HCT116 (cell line): ENCODE data around the gene RAC2. TPM values are rescaled to one million over a fixed set of nuclear protein-coding genes. Genes with fewer than 3 reads are reported as not detected.
A peak's percentile ranks its signal among the peaks of the same experiment; 100 is the strongest.

Experiments used
- ATAC-seq: fragments of 200-7000 bp; cut with Tn5 transposase; 2 replicates; pipeline ENCODE4 v1.9.1; 2020; ENCODE audit warnings: mild to moderate bottlenecking, moderate library complexity
- BruUV-seq: library from RNA; stranded (reverse); fragments of 400-500 nt; replicated peaks from 2 replicates; lab custom pipeline; 2021; lab: Mats Ljungman, UMichigan
- CTCF ChIA-PET: fragments of 300-600 bp; sonication (Branson Sonifier 250); formaldehyde crosslinking; loops from one replicate; lab custom pipeline; 2021; ENCODE audit warnings: antibody characterized with exemption; lab: Charles Lee
- POLR2A ChIA-PET: fragments of 300-600, 350-600 bp; sonication (Branson Sonifier 250); formaldehyde crosslinking; loops from one replicate; lab custom pipeline; 2021; ENCODE audit warnings: antibody characterized with exemption; lab: Charles Lee
- RAD21 ChIA-PET, 2 experiments: fragments of 300-600 bp; sonication (Branson Sonifier 250); formaldehyde crosslinking; loops; one replicate each; lab custom pipeline; 2023; ENCODE audit warnings: low total read pairs in 2 of 2; ENCODE audit not compliant: uncharacterized antibody in 2 of 2, unreplicated experiment in 2 of 2, low non-redundant PET in 1 of 2; lab: Charles Lee
- DNase-seq: peaks from one replicate; pipeline ENCODE4 v3.0.0-alpha.2; 2010; ENCODE audit warnings: low read depth, low spot score
- H2AFZ ChIP-seq: fragments of 200-600 bp; shearing (Covaris generic), sonication (generic); 2 replicates; pipeline ENCODE4 v1.6.1; 2017; ENCODE audit warnings: low read depth, mixed run types, mixed read lengths, antibody characterized with exemption, low read length; ENCODE audit not compliant: poor library complexity, severe bottlenecking
- H3K27ac ChIP-seq: 2 replicates; pipeline ENCODE4 v1.5.1; 2012; ENCODE audit warnings: low read depth, low read length
- H3K27me3 ChIP-seq: fragments of 200-600 bp; sonication (generic); 2 replicates; pipeline ENCODE4 v1.6.1; 2016; ENCODE audit warnings: mixed run types, low read length, mixed read lengths; ENCODE audit not compliant: insufficient read depth
- H3K36me3 ChIP-seq, 2 experiments: fragments of 200-500 bp in 1 of 2; fragments of 200-600 bp in 1 of 2; sonication (Bioruptor generic) in 1 of 2; sonication (generic) in 1 of 2; 2 replicates each; pipeline versions ENCODE4 v1.5.1 to v1.6.1; 2014 to 2016; ENCODE audit warnings: low read length in 2 of 2, inconsistent platforms in 1 of 2, mixed read lengths in 1 of 2, mixed run types in 1 of 2; ENCODE audit not compliant: insufficient read depth in 2 of 2, control insufficient read depth in 1 of 2
- H3K4me1 ChIP-seq, 2 experiments: fragments of 200-600 bp in 1 of 2; sonication (generic) in 1 of 2; 2 replicates each; pipeline versions ENCODE4 v1.5.1 to v1.6.1; 2012 to 2017; ENCODE audit warnings: low read length in 2 of 2, inconsistent platforms in 1 of 2, mild to moderate bottlenecking in 1 of 2, mixed read lengths in 1 of 2, mixed run types in 1 of 2, moderate library complexity in 1 of 2; ENCODE audit not compliant: insufficient read depth in 2 of 2, control insufficient read depth in 1 of 2
- H3K4me2 ChIP-seq: fragments of 200-600 bp; sonication (generic); 2 replicates; pipeline ENCODE4 v1.6.1; 2017; ENCODE audit warnings: mixed run types, low read length, mixed read lengths
- H3K4me3 ChIP-seq, 2 experiments: fragments of 200-600 bp in 1 of 2; sonication (generic) in 1 of 2; replicated peaks in 1 of 2; 2 replicates each; pipeline ENCODE4 v1.5.1; 2011 to 2016; ENCODE audit warnings: low read length in 2 of 2, control low read depth in 1 of 2, low read depth in 1 of 2, mild to moderate bottlenecking in 1 of 2, mixed read lengths in 1 of 2, mixed run types in 1 of 2
- H3K79me2 ChIP-seq: fragments of 200-600 bp; sonication (generic); 2 replicates; pipeline ENCODE4 v1.6.1; 2017; ENCODE audit warnings: mild to moderate bottlenecking, mixed run types, low read length, moderate library complexity, mixed read lengths; ENCODE audit not compliant: insufficient read depth
- H3K9ac ChIP-seq: fragments of 200-600 bp; sonication (generic); 2 replicates; pipeline ENCODE4 v1.6.1; 2016; ENCODE audit warnings: low read length, mixed read lengths
- H3K9me2 ChIP-seq: fragments of 200-600 bp; sonication (generic), shearing (Covaris generic); 2 replicates; pipeline ENCODE4 v1.6.1; 2017; ENCODE audit warnings: mixed run types, mild to moderate bottlenecking, moderate library complexity; ENCODE audit not compliant: insufficient read depth
- H3K9me3 ChIP-seq, 2 experiments: fragments of 200-500 bp in 1 of 2; fragments of 200-600 bp in 1 of 2; sonication (Bioruptor generic) in 1 of 2; sonication (generic) in 1 of 2; 2 replicates each; pipeline ENCODE4 v1.6.1; 2014 to 2017; ENCODE audit warnings: low read length in 2 of 2, mixed read lengths in 2 of 2, inconsistent platforms in 1 of 2, low read depth in 1 of 2, mild to moderate bottlenecking in 1 of 2, mixed run types in 1 of 2, moderate library complexity in 1 of 2; ENCODE audit not compliant: control insufficient read depth in 1 of 2, insufficient read depth in 1 of 2
- H4K20me1 ChIP-seq: fragments of 200-600 bp; sonication (generic), shearing (Covaris generic); 2 replicates; pipeline ENCODE4 v1.6.1; 2017; ENCODE audit warnings: mixed run types, mild to moderate bottlenecking, moderate library complexity; ENCODE audit not compliant: insufficient read depth
- CBX3 ChIP-seq: IDR thresholded peaks from 2 replicates; pipeline ENCODE4 v1.6.1; 2012; ENCODE audit warnings: low read depth
- CEBPB ChIP-seq: IDR thresholded peaks from 2 replicates; pipeline ENCODE4 v1.6.1; 2012; ENCODE audit warnings: low read depth
- EZH2phosphoT487 ChIP-seq: fragments of 200-600 bp; IDR thresholded peaks from 2 replicates; pipeline ENCODE4 v1.6.1; 2018; ENCODE audit warnings: antibody characterized with exemption, borderline replicate concordance
- FOSL1 ChIP-seq: IDR thresholded peaks from 2 replicates; pipeline ENCODE4 v1.6.1; 2012; ENCODE audit warnings: low read depth
- JUND ChIP-seq: IDR thresholded peaks from 2 replicates; pipeline ENCODE4 v1.6.1; 2012
- MAX ChIP-seq: IDR thresholded peaks from 2 replicates; pipeline ENCODE4 v1.6.1; 2012
- POLR2A ChIP-seq: IDR thresholded peaks from 2 replicates; pipeline ENCODE4 v1.7.0; 2011; ENCODE audit warnings: borderline replicate concordance; ENCODE audit not compliant: insufficient read depth, insufficient read length; ENCODE audit errors: extremely low read depth
- POLR2AphosphoS5 ChIP-seq: IDR thresholded peaks from 2 replicates; pipeline ENCODE4 v1.6.1; 2011; ENCODE audit warnings: mild to moderate bottlenecking, low read depth, low read length, moderate library complexity
- RAD21 ChIP-seq: IDR thresholded peaks from 2 replicates; pipeline ENCODE4 v1.6.1; 2012; ENCODE audit warnings: low read depth, mild to moderate bottlenecking
- SIN3A ChIP-seq: IDR thresholded peaks from 2 replicates; pipeline ENCODE4 v1.6.1; 2012; ENCODE audit warnings: low read depth
- SP1 ChIP-seq: IDR thresholded peaks from 2 replicates; pipeline ENCODE4 v1.6.1; 2012; ENCODE audit warnings: low read depth
- SRF ChIP-seq: IDR thresholded peaks from 2 replicates; pipeline ENCODE4 v1.6.1; 2012; ENCODE audit warnings: low read depth
- TCF7L2 ChIP-seq: IDR thresholded peaks from 2 replicates; pipeline ENCODE4 v1.7.0; 2011; ENCODE audit warnings: borderline replicate concordance, inconsistent platforms; ENCODE audit not compliant: insufficient read depth, insufficient read length; ENCODE audit errors: extremely low read depth
- YY1 ChIP-seq: IDR thresholded peaks from 2 replicates; pipeline ENCODE4 v1.6.1; 2011; ENCODE audit warnings: low read length, low read depth, moderate library complexity, mild to moderate bottlenecking; ENCODE audit not compliant: insufficient replicate concordance; ENCODE audit errors: extremely low read depth
- ZFX ChIP-seq: fragments of 450-650 bp; IDR thresholded peaks from 2 replicates; pipeline ENCODE4 v1.6.1; 2017
- intact Hi-C: fragments of 100-400 bp; cut with micrococcal nuclease; formaldehyde crosslinking; loops from 2 replicates; pipeline ENCODE4 v1.10.0; 2022
- total RNA-seq: library from RNA; stranded (reverse); gene quantifications from one replicate; pipeline ENCODE4 v1.2.1, GENCODE V29; 2021; ENCODE audit not compliant: unreplicated experiment
- TF ChIP-seq, protein P1 (sequence below): IDR thresholded peaks from 2 replicates; pipeline ENCODE4 v1.6.1; 2012
- TF ChIP-seq, protein P2 (sequence below): IDR thresholded peaks from 2 replicates; pipeline ENCODE4 v1.6.1; 2011; ENCODE audit warnings: mild to moderate bottlenecking, low read length, moderate library complexity; ENCODE audit not compliant: insufficient replicate concordance; ENCODE audit errors: extremely low read depth

RAC2 gene
- total RNA-seq, 1 experiment from 2014 or later: 62.0 TPM

DNA sequence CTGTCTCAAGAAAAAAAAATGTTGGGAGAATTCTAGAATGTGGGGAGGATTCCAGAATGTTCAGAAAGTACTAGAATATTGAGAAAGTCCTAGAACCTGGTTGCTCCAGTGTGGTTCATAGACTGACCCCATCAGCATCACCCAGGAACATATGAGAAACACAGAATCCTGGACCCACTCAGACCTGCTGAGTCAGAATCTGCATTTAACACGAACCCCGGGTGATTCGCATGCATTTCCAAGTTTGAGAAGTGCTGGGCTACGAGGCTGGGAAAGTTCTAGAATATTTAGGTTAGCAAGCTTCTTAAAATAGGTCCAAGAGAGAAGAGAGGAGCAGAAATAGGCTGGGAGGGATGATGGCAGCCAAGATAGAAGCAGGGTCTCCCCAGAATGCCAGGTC, 62.4 kb downstream of the RAC2 start:
- ChIA-PET CTCF (no interaction called here), POLR2A (no interaction called here), RAD21 (no interaction called here)
- no TSS peak for BruUV-seq
- Histone ChIP-seq H3K79me2 (no peaks in the 10 kb centered on the region), H2AFZ (no peak overlapping the region), H3K9ac (no peak overlapping the region), H3K27me3 (no peaks in the 10 kb centered on the region), H3K4me3 (no peak overlapping the region), H3K27ac (no peak overlapping the region), H3K9me2 (no peaks in the 10 kb centered on the region), H3K4me2 (no peak overlapping the region), H3K36me3 (no peaks in the 10 kb centered on the region), H3K4me1 (peaks cover 9 to 29% of the 10 kb centered on the region in 2 experiments), H4K20me1 (no peaks in the 10 kb centered on the region), H3K9me3 (no peaks in the 10 kb centered on the region)
- ATAC-seq (no peak), DNase-seq (no peak)
- intact Hi-C loops: no loop called here
- no peak for TF ChIP-seq FOSL1
- TF ChIP-seq EZH2phosphoT487: no peak
- TF ChIP-seq ZFX: no peak
- TF ChIP-seq, protein P1, sequence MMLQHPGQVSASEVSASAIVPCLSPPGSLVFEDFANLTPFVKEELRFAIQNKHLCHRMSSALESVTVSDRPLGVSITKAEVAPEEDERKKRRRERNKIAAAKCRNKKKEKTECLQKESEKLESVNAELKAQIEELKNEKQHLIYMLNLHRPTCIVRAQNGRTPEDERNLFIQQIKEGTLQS: no peak
- no peak for TF ChIP-seq SIN3A
- no peak for TF ChIP-seq SP1
- TF ChIP-seq MAX: no peak
- TF ChIP-seq CEBPB: no peak
- no peak for TF ChIP-seq CBX3
- TF ChIP-seq JUND: no peak
- no peak for TF ChIP-seq RAD21

- Histone ChIP-seq H3K27ac (no peak overlapping the region; the same call in 1 of the 2 replicates), H3K9me3 (no peaks in the 10 kb centered on the region), H4K20me1 (no peaks in the 10 kb centered on the region), H2AFZ (no peak overlapping the region), H3K27me3 (no peaks in the 10 kb centered on the region), H3K4me2 (peak overlapping the region; percentile 18; the same call in 1 of the 2 replicates), H3K4me1 (peaks cover 2 to 19% of the 10 kb centered on the region in 2 experiments; a peak in 3 of 4 replicates), H3K4me3 (no peak overlapping the region), H3K9ac (no peak overlapping the region), H3K79me2 (no peaks in the 10 kb centered on the region), H3K36me3 (no peaks in the 10 kb centered on the region), H3K9me2 (no peaks in the 10 kb centered on the region)
- ChIA-PET RAD21 (no interaction called here), POLR2A (no interaction called here), CTCF (no interaction called here)
- intact Hi-C loops: no loop called here
- ATAC-seq (no peak), DNase-seq (no peak)
- no TSS peak for BruUV-seq
- TF ChIP-seq, protein P1: no peak
- TF ChIP-seq CBX3 (no peak), SRF (no peak), POLR2AphosphoS5 (no peak), YY1 (no peak), EZH2phosphoT487 (no peak), POLR2A (no peak), JUND (no peak), SIN3A (no peak), SP1 (no peak), TCF7L2 (no peak)
- TF ChIP-seq, protein P2, sequence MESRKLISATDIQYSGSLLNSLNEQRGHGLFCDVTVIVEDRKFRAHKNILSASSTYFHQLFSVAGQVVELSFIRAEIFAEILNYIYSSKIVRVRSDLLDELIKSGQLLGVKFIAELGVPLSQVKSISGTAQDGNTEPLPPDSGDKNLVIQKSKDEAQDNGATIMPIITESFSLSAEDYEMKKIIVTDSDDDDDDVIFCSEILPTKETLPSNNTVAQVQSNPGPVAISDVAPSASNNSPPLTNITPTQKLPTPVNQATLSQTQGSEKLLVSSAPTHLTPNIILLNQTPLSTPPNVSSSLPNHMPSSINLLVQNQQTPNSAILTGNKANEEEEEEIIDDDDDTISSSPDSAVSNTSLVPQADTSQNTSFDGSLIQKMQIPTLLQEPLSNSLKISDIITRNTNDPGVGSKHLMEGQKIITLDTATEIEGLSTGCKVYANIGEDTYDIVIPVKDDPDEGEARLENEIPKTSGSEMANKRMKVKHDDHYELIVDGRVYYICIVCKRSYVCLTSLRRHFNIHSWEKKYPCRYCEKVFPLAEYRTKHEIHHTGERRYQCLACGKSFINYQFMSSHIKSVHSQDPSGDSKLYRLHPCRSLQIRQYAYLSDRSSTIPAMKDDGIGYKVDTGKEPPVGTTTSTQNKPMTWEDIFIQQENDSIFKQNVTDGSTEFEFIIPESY: no peak
These were observed 63.4 kb downstream of the RAC2 start for GRCh38 chr22:37180531-37181231.
